IPS DF 6.9 (cell line): ENCODE measurements around the gene RYR3.

Source experiments
- DNase-seq: peaks from one replicate; pipeline ENCODE4 v3.0.0-alpha.2; 2013; ENCODE audit warnings: low read depth, low spot score
- H3K27ac ChIP-seq: one replicate; pipeline ENCODE4 v1.5.1; 2013; ENCODE audit warnings: low read length, control low read depth
- H3K27me3 ChIP-seq: 2 replicates; pipeline ENCODE4 v1.6.1; 2013; ENCODE audit warnings: mild to moderate bottlenecking, low read length; ENCODE audit not compliant: control insufficient read depth, insufficient read depth
- H3K36me3 ChIP-seq: 2 replicates; pipeline ENCODE4 v1.6.1; 2013; ENCODE audit warnings: low read length; ENCODE audit not compliant: control insufficient read depth, insufficient read depth
- H3K4me1 ChIP-seq: 2 replicates; pipeline ENCODE4 v1.6.1; 2013; ENCODE audit warnings: low read length; ENCODE audit not compliant: control insufficient read depth, insufficient read depth
- H3K4me3 ChIP-seq: 2 replicates; pipeline ENCODE4 v1.5.1; 2013; ENCODE audit warnings: mild to moderate bottlenecking, low read length
- H3K9me3 ChIP-seq: 2 replicates; pipeline ENCODE4 v1.6.1; 2013; ENCODE audit warnings: low read length, inconsistent platforms; ENCODE audit not compliant: control insufficient read depth, insufficient read depth
- WGBS: extraction: QIAGEN DNeasy Blood & Tissue Kit; methylation state at CpG from one replicate; pipeline ENCODE4 v1.1.7; 2013; ENCODE audit warnings: mixed read lengths, missing lambda C conversion rate; ENCODE audit not compliant: insufficient read length, insufficient coverage; 5-methylcytosine and 5-hydroxymethylcytosine counted together

Gene RYR3

GRCh38 chr15:33700695-33701303, 390.0 kb downstream of the RYR3 start:
- no peaks in the 10 kb centered on the region for H3K27me3 ChIP-seq
- H3K9me3 ChIP-seq: no peaks in the 10 kb centered on the region
- no peak overlapping the region for H3K27ac ChIP-seq
- H3K36me3 ChIP-seq: no peaks in the 10 kb centered on the region
- H3K4me1 ChIP-seq: no peaks in the 10 kb centered on the region
- no CpG with 5 or more reads among the region's 19 CpGs for WGBS
- H3K4me3 ChIP-seq: no peak overlapping the region
- peak; percentile 94 for DNase-seq

- Histone ChIP-seq H3K9me3 (no peaks in the 10 kb centered on the region), H3K27ac (no peak overlapping the region), H3K4me1 (no peaks in the 10 kb centered on the region), H3K4me3 (no peak overlapping the region), H3K27me3 (no peaks in the 10 kb centered on the region), H3K36me3 (no peaks in the 10 kb centered on the region)
- WGBS: no CpG with 5 or more reads among the region's 8 CpGs
- no peak for DNase-seq
Observed at GRCh38 chr15:33701304-33701696, 390.5 kb downstream of the RYR3 start.

- Histone ChIP-seq H3K4me3 (no peak overlapping the region), H3K4me1 (no peaks in the 10 kb centered on the region), H3K36me3 (no peaks in the 10 kb centered on the region), H3K9me3 (no peaks in the 10 kb centered on the region), H3K27me3 (no peaks in the 10 kb centered on the region), H3K27ac (no peak overlapping the region)
- no CpG with 5 or more reads among the region's 5 CpGs for WGBS
- DNase-seq: no peak
Observed at GRCh38 chr15:33706173-33706572, 395.4 kb downstream of the RYR3 start.

- no peaks in the 10 kb centered on the region for H3K4me1 ChIP-seq
- H3K27me3 ChIP-seq: no peaks in the 10 kb centered on the region
- H3K36me3 ChIP-seq: no peaks in the 10 kb centered on the region
- no peak overlapping the region for H3K27ac ChIP-seq
- no peak for DNase-seq
- H3K4me3 ChIP-seq: no peak overlapping the region
- H3K9me3 ChIP-seq: no peaks in the 10 kb centered on the region; the same call in 1 of the 2 replicates
Observed at GRCh38 chr15:33710748-33711147, 400.0 kb downstream of the RYR3 start.

GRCh38 chr15:33716025-33716424, 405.3 kb downstream of the RYR3 start:
- Histone ChIP-seq H3K4me3 (no peak overlapping the region), H3K36me3 (no peaks in the 10 kb centered on the region), H3K4me1 (no peaks in the 10 kb centered on the region), H3K27ac (no peak overlapping the region), H3K9me3 (no peaks in the 10 kb centered on the region; the same call in 1 of the 2 replicates), H3K27me3 (no peaks in the 10 kb centered on the region)
- DNase-seq: no peak
- WGBS: no CpG with 5 or more reads among the region's 5 CpGs

- no CpG with 5 or more reads among the region's 5 CpGs for WGBS
- no peaks in the 10 kb centered on the region for H3K4me1 ChIP-seq
- no peaks in the 10 kb centered on the region for H3K27me3 ChIP-seq
- no peak for DNase-seq
- H3K36me3 ChIP-seq: no peaks in the 10 kb centered on the region
- H3K27ac ChIP-seq: no peak overlapping the region
- no peaks in the 10 kb centered on the region for H3K9me3 ChIP-seq
- no peak overlapping the region for H3K4me3 ChIP-seq
Observed at GRCh38 chr15:33720952-33721351, 410.2 kb downstream of the RYR3 start.

GRCh38 chr15:33722005-33722672, 411.4 kb downstream of the RYR3 start:
- H3K9me3 ChIP-seq: no peaks in the 10 kb centered on the region
- no peak for DNase-seq
- H3K4me1 ChIP-seq: no peaks in the 10 kb centered on the region
- no peaks in the 10 kb centered on the region for H3K36me3 ChIP-seq
- no peaks in the 10 kb centered on the region for H3K27me3 ChIP-seq
- H3K4me3 ChIP-seq: no peak overlapping the region
- H3K27ac ChIP-seq: no peak overlapping the region
- no CpG with 5 or more reads among the region's 2 CpGs for WGBS

GRCh38 chr15:33722673-33723015, 411.9 kb downstream of the RYR3 start:
- no peaks in the 10 kb centered on the region for H3K9me3 ChIP-seq
- no peak for DNase-seq
- H3K4me3 ChIP-seq: no peak overlapping the region
- no CpG with 5 or more reads among the region's 12 CpGs for WGBS
- H3K27me3 ChIP-seq: no peaks in the 10 kb centered on the region
- no peak overlapping the region for H3K27ac ChIP-seq
- no peaks in the 10 kb centered on the region for H3K36me3 ChIP-seq
- no peaks in the 10 kb centered on the region for H3K4me1 ChIP-seq

- Histone ChIP-seq H3K4me1 (no peaks in the 10 kb centered on the region), H3K4me3 (no peak overlapping the region), H3K36me3 (no peaks in the 10 kb centered on the region), H3K27me3 (no peaks in the 10 kb centered on the region), H3K27ac (no peak overlapping the region), H3K9me3 (no peaks in the 10 kb centered on the region)
- DNase-seq: no peak
- WGBS: no CpG with 5 or more reads among the region's 5 CpGs
Observed at GRCh38 chr15:33724321-33725036, 413.7 kb downstream of the RYR3 start.

- no peak for DNase-seq
- Histone ChIP-seq H3K9me3 (no peaks in the 10 kb centered on the region), H3K36me3 (no peaks in the 10 kb centered on the region), H3K27ac (no peak overlapping the region), H3K27me3 (no peaks in the 10 kb centered on the region), H3K4me3 (no peak overlapping the region), H3K4me1 (no peaks in the 10 kb centered on the region)
- WGBS: no CpG with 5 or more reads among the region's 4 CpGs
Observed at GRCh38 chr15:33729653-33730052, 418.9 kb downstream of the RYR3 start.
